ENCODE measurements around the gene ACTC1.

ACTC1 gene

DNA sequence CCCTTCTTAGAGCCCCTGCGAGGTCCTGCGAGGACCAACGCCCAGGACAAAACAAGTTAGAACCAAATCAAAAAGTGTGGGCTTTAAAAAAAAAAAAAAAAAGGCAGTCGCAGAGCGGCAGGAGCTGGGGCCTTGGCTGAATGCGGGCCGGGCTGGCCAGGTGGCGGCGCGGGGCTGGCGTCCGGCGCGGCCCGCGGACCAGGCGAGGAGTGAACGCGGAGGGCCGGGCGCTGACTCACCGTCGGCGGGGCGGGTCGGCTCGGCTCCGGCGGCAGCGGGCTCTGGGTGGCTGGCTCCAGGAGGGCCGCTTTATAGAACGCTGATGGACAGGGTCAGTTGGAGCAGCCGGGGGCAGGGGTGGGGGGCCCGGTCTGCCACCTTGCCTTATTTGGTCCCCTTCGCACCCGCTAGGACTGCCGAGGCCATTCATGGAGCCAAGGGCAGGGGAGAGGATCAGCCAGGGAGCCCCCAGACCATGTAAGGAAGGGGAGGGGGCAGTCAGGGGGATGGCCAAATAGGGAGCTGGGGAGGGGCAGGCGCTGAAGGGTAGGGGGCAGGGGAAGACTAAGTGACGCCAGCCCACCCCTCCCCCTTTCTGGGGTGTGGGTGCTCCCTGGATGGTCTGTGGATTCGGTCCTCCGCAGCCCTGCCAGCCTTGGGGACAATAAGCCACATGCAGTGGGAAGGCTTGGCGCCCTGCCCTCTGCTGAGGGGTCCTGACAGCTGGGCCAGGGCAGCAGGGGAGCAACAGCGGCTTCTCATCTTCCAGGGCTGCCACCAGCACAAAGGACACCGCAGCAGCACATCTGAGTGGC is at the start of gene ACTC1:
Gene ACTC1 (minus strand): TSS at position 283 of the 815 bp plus-strand sequence. CDS start 741 bp downstream, outside the sequence.
- TF ChIP-seq, protein P1, sequence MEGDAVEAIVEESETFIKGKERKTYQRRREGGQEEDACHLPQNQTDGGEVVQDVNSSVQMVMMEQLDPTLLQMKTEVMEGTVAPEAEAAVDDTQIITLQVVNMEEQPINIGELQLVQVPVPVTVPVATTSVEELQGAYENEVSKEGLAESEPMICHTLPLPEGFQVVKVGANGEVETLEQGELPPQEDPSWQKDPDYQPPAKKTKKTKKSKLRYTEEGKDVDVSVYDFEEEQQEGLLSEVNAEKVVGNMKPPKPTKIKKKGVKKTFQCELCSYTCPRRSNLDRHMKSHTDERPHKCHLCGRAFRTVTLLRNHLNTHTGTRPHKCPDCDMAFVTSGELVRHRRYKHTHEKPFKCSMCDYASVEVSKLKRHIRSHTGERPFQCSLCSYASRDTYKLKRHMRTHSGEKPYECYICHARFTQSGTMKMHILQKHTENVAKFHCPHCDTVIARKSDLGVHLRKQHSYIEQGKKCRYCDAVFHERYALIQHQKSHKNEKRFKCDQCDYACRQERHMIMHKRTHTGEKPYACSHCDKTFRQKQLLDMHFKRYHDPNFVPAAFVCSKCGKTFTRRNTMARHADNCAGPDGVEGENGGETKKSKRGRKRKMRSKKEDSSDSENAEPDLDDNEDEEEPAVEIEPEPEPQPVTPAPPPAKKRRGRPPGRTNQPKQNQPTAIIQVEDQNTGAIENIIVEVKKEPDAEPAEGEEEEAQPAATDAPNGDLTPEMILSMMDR (IDR thresholded peaks at IDR 0.05; ENCODE audit: low read depth, low read length) = peak; percentile 13; the same call in 1 of the 2 replicates
- no peak for DNase-seq (ENCODE audit: extremely low read depth, low read depth)

DNA sequence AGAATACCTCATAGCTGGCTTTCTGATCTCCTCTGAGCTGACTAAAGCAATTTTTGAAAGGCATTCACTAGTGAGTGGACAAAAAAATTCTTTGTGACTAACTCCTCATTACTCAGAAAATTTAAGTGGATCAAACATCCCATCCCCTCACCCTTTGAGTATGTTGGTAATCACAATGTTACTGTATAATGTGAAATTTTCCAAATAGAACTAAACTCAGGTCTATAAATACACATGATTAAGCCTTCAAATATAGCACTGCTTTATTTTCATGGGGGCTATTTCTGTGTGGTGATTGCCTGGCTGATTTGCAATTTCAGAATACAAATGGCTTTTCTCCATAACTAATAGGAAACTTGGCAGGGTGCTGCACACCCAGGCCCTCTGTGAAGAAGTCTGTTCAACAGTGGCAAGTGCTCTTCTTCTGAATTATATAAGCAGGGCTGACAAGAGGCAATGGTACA is 45.9 kb upstream of the ACTC1 start:
- TF ChIP-seq, protein P1 (IDR thresholded peaks at IDR 0.05; ENCODE audit: low read depth, low read length) = no peak
- DNase-seq (ENCODE audit: extremely low read depth, low read depth) = no peak

DNA sequence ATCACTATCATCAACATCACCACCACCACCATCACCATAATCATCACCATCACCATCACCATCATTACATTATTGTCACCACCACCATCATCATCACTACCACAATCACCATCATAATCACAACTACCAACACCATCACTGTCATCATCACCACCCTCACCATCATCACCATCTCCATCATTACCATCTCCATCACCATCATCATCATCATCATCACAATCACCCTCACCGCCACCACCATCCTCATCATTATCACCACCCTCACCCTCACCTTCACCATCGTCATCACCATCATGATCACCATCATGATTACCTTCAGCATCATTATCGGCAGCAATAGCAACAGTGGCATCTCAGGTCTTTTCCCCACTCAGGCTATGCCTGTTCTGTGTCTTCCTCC is 42.9 kb upstream of the ACTC1 start:
- TF ChIP-seq, protein P1 (IDR thresholded peaks at IDR 0.05; ENCODE audit: low read depth, low read length) = no peak
- no peak for DNase-seq (ENCODE audit: extremely low read depth, low read depth)

DNA sequence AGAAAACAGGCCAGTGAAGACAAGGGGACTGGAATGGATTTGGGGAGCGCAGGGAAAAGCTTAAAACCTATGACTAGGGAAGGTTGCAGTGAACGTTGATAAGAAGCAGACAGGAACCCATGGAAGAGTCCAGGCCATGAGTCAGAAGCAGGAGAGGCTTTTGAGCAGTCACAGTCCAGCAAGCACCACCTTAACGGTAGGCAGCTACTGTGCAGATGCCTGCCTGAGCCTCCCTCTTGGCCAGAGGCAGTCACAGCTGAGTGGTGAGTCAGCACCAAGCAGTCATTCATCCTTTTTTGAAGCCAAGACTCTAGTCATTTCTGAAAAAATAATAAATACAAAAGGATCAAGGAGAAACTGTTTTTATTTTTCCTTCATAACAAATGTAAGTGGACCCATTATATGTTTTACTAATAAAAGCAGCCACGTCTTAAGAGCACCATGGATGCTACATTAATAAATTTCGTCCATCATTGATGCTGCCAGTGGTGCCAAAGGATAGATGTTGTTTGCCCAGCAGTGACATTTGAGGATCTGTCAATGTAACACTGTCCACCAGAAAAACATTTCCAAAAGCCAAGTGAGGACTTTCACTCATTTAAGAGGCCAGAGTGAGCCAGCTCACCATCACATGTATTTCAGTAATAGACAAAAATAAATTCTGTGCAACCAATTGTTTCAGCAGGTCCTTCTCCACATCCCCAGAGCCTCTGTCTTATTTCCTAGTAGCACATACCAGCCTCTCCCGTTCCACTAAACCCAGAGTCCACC is 42.1 kb upstream of the ACTC1 start:
- DNase-seq (ENCODE audit: extremely low read depth, low read depth) = peak; percentile 20
- TF ChIP-seq, protein P1 (IDR thresholded peaks at IDR 0.05; ENCODE audit: low read depth, low read length) = no peak

DNA sequence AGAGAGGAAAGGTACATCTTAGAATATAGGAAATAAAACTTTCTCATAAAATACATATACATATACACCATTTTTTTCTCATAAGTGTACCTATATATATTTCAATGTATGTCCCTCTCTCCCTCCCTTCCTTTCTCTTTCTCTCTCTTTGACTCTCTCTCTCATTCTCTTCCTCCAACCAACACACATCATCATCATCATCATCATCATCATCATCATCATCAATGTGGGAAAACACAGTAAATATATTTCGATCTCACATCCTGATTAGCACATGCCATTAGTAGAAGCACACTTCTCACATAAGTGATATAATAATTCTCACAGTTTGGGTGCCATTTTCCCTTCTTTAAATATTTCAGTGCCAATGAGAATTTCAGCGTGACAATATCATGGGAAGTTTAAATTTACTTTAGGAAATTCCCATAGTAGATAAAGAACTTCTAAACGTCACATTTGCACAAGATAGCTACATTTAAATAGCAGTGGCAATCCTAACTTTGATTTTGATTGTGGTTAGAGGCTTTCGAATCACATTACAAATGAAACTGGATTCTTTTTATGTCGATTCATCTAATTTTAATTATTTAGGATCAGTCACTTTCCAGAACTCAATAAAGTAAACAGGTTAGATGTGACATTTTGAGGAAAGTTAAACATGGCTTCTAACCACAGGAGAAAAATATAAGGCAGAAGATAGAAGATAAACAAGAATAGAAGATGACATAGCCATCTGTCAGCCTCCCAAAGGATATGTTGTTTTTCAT is 33.0 kb upstream of the ACTC1 start:
- TF ChIP-seq, protein P1 (IDR thresholded peaks at IDR 0.05; ENCODE audit: low read depth, low read length) = no peak
- DNase-seq (ENCODE audit: extremely low read depth, low read depth) = no peak

DNA sequence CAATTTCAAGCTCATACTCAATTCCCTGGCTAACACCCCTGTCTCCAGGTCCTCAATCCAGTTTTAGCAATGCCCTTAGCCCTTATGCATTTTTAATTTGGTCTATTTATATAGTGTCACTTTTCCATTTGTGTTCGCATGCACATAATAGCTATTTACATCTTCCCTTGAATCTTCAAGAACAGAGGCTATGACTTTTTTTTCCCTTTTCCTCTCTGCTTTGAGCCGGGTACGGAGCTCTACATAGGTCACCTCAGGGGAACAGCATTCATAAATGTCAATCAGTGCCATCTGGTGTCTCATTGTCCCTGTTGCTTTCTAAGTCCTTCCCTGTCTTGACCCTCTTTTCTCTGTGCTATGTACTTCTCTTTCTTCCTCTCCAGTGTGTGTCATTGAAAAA is 26.5 kb upstream of the ACTC1 start:
- TF ChIP-seq, protein P1 (IDR thresholded peaks at IDR 0.05; ENCODE audit: low read depth, low read length) = no peak
- DNase-seq (ENCODE audit: extremely low read depth, low read depth) = no peak

Data from AG09319 (cell line).